ENCODE data around the gene GSK3B. TPM values are rescaled to one million over a fixed set of nuclear protein-coding genes. Genes with fewer than 3 reads are reported as not detected.

GSK3B gene
- total RNA-seq, 4 donors from 2014 or later: 26.3 to 43.0 (median 31.8) TPM

DNA sequence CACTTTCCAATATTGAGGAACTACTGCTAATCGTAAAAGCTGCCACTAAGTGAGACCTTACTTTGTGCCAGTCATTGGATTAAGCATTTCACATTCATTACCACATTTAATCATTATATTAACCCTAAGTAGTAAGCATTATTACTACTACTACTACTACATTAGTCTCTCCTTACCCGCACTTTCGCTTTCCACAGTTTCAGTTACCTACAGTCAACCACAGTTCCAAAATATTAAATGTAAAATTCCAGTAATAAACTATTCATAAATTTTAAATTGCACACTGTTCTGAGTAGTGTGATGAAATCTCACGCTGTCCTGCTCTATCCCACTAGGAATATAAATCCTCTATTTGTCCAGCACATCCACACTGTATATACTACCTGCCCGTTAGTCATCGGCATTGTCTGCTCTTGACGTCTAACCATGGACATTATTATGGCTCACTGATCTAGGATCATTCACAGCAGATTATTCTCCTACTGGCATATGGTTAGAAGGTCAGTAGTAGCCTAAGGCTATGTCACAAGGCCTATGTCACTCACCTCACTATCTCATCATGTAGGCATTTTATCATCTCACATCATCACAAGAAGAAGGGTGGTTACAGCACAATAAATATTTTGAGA, 121.1 kb downstream of the GSK3B start:
- ATAC-seq (ENCODE audit: low FRiP score) (no peak), DNase-seq (ENCODE audit: low spot score) (no peak)
- TF ChIP-seq, protein P1, sequence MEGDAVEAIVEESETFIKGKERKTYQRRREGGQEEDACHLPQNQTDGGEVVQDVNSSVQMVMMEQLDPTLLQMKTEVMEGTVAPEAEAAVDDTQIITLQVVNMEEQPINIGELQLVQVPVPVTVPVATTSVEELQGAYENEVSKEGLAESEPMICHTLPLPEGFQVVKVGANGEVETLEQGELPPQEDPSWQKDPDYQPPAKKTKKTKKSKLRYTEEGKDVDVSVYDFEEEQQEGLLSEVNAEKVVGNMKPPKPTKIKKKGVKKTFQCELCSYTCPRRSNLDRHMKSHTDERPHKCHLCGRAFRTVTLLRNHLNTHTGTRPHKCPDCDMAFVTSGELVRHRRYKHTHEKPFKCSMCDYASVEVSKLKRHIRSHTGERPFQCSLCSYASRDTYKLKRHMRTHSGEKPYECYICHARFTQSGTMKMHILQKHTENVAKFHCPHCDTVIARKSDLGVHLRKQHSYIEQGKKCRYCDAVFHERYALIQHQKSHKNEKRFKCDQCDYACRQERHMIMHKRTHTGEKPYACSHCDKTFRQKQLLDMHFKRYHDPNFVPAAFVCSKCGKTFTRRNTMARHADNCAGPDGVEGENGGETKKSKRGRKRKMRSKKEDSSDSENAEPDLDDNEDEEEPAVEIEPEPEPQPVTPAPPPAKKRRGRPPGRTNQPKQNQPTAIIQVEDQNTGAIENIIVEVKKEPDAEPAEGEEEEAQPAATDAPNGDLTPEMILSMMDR (IDR thresholded peaks at IDR 0.05): no peak

DNA sequence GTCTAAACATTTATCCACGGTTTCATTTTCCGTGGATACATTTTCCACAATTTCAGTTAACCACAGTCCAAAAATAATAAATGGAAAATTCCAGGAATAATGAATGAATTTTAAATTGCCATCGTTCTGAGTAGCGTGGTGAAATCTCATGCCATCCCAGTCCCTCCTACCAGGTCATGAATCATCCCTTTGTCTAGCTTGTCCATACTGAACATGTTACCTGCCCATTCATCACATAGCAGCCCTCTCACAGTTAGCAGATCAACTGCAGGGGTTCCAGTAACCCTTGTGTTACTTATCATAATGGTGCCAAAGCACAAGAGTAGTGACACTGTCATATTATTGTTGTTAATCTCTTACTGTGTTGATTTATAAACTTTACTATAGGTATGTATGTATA, 124.5 kb downstream of the GSK3B start:
- DNase-seq (ENCODE audit: low spot score) (no peak), ATAC-seq (ENCODE audit: low FRiP score) (no peak)
- TF ChIP-seq, protein P1 (IDR thresholded peaks at IDR 0.05): no peak

DNA sequence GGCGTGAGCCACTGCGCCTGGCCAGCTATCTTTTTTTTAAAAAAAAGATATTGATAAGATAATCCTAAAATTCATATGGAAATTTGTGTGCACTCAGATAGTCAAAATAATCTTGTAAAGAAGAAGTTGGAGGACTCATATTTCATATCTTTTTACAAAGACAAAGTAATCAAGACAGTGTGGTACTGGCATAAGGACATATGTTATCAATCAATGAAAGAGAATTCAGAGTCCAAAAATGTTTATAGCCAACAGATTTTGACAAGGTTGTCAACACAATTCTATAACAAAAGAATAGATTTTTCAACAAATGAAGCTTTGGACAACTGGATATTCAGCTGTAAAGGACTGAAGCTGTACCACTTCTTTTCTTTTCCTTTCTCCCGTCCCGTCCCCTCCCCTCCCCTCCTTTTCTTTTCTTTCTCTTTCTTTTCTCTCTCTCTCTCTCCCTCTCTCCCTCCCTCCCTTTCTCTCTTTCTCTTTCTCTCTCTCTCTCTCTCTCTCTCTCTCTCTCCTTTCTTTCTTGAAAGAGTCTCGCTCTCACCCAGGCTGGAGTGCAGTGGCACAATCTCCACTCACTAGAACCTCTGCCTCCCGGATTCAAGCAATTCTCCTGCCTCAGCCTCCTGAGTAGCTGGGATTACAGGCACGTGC, 126.8 kb downstream of the GSK3B start:
- DNase-seq (ENCODE audit: low spot score) (no peak), ATAC-seq (ENCODE audit: low FRiP score) (no peak)
- TF ChIP-seq, protein P1 (IDR thresholded peaks at IDR 0.05): no peak

DNA sequence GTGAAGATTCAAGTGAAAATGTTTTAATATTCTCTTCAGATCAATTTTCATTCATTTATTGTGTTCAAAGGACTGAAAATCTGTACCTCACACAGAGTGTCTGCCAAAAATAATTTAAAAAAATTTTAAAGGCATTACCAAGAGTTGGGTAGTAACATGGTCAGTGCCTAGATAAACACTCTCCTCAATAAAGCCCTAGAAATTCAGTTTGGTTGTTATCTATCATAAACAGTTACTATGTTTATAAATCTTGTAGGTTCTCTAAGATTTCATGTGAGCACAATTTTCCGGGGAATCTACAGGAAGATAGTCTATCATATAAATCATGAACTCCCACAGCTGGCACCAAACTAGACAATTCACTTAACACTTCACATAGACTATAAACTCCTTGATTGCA, 128.6 kb downstream of the GSK3B start:
- TF ChIP-seq, protein P1 (IDR thresholded peaks at IDR 0.05): no peak
- no peak for ATAC-seq (ENCODE audit: low FRiP score)
- no peak for DNase-seq (ENCODE audit: low spot score)

DNA sequence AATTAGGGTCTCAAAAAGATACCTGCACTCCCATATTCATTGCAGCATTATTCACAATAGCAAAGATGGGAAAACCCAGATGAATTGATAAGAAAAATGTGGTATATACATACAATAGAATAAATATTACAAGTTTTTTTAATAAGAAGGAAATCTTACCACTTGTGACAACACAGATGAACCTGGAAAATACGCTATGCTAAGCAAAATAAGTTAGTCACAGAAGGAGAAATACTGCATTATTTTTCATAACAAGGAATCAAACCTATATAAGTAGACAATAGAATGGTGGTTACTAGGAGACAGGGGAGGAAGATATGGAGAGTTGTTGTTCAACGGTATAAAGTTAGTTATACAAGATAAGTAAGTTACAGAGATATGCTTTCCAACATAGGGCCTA, 130.0 kb downstream of the GSK3B start:
- TF ChIP-seq, protein P1 (IDR thresholded peaks at IDR 0.05): no peak
- ATAC-seq (ENCODE audit: low FRiP score): no peak
- no peak for DNase-seq (ENCODE audit: low spot score)

DNA sequence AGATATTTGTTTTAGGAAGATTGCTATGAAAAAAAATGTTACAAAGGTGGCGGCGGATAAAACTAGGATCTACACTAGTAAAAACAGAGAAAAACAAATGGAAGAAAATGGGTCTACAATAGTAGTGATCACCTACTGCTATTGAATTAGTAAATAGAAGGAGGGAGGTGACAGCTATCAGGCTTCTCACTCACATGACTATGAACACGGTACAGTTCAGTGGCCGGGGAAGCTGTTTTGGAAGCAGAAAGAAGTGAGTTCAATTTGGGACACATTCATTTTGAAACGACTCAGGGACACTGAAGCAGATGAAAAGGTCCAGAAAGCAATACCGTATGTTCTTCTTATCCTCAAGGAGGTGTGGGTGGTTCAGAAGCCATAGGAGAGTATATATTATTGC, 138.3 kb downstream of the GSK3B start:
- DNase-seq (ENCODE audit: low spot score) (no peak), ATAC-seq (ENCODE audit: low FRiP score) (no peak)
- TF ChIP-seq, protein P1 (IDR thresholded peaks at IDR 0.05): no peak
